Measurements from ENCODE around the gene ACYP2.

- TF ChIP-seq KLF9 (tag by site-specific recombination; IDR thresholded peaks at IDR 0.05; ENCODE audit: low read depth), result no peak
- TF ChIP-seq, protein P1, sequence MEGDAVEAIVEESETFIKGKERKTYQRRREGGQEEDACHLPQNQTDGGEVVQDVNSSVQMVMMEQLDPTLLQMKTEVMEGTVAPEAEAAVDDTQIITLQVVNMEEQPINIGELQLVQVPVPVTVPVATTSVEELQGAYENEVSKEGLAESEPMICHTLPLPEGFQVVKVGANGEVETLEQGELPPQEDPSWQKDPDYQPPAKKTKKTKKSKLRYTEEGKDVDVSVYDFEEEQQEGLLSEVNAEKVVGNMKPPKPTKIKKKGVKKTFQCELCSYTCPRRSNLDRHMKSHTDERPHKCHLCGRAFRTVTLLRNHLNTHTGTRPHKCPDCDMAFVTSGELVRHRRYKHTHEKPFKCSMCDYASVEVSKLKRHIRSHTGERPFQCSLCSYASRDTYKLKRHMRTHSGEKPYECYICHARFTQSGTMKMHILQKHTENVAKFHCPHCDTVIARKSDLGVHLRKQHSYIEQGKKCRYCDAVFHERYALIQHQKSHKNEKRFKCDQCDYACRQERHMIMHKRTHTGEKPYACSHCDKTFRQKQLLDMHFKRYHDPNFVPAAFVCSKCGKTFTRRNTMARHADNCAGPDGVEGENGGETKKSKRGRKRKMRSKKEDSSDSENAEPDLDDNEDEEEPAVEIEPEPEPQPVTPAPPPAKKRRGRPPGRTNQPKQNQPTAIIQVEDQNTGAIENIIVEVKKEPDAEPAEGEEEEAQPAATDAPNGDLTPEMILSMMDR (tag by site-specific recombination; IDR thresholded peaks at IDR 0.05), result peak; percentile 55; the same call in 1 of the 2 replicates
- TF ChIP-seq, protein P2, sequence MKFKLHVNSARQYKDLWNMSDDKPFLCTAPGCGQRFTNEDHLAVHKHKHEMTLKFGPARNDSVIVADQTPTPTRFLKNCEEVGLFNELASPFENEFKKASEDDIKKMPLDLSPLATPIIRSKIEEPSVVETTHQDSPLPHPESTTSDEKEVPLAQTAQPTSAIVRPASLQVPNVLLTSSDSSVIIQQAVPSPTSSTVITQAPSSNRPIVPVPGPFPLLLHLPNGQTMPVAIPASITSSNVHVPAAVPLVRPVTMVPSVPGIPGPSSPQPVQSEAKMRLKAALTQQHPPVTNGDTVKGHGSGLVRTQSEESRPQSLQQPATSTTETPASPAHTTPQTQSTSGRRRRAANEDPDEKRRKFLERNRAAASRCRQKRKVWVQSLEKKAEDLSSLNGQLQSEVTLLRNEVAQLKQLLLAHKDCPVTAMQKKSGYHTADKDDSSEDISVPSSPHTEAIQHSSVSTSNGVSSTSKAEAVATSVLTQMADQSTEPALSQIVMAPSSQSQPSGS (tag by site-specific recombination; IDR thresholded peaks at IDR 0.05; ENCODE audit: low read depth), result no peak
- no peak for TF ChIP-seq ZNF146 (tag by site-specific recombination; IDR thresholded peaks at IDR 0.05)
- no peak for TF ChIP-seq ZFP3 (tag by site-specific recombination; IDR thresholded peaks at IDR 0.05; ENCODE audit: low read depth)
- TF ChIP-seq, protein P3, sequence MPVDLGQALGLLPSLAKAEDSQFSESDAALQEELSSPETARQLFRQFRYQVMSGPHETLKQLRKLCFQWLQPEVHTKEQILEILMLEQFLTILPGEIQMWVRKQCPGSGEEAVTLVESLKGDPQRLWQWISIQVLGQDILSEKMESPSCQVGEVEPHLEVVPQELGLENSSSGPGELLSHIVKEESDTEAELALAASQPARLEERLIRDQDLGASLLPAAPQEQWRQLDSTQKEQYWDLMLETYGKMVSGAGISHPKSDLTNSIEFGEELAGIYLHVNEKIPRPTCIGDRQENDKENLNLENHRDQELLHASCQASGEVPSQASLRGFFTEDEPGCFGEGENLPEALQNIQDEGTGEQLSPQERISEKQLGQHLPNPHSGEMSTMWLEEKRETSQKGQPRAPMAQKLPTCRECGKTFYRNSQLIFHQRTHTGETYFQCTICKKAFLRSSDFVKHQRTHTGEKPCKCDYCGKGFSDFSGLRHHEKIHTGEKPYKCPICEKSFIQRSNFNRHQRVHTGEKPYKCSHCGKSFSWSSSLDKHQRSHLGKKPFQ (tag by site-specific recombination; IDR thresholded peaks at IDR 0.05), result no peak
- no peak for TF ChIP-seq ZBTB8A (tag by site-specific recombination; IDR thresholded peaks at IDR 0.05)
- TF ChIP-seq TCF7L2 (IDR thresholded peaks at IDR 0.05; ENCODE audit: borderline replicate concordance, low read depth, low read length), result no peak
- TF ChIP-seq, protein P4, sequence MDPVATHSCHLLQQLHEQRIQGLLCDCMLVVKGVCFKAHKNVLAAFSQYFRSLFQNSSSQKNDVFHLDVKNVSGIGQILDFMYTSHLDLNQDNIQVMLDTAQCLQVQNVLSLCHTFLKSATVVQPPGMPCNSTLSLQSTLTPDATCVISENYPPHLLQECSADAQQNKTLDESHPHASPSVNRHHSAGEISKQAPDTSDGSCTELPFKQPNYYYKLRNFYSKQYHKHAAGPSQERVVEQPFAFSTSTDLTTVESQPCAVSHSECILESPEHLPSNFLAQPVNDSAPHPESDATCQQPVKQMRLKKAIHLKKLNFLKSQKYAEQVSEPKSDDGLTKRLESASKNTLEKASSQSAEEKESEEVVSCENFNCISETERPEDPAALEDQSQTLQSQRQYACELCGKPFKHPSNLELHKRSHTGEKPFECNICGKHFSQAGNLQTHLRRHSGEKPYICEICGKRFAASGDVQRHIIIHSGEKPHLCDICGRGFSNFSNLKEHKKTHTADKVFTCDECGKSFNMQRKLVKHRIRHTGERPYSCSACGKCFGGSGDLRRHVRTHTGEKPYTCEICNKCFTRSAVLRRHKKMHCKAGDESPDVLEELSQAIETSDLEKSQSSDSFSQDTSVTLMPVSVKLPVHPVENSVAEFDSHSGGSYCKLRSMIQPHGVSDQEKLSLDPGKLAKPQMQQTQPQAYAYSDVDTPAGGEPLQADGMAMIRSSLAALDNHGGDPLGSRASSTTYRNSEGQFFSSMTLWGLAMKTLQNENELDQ (tag by site-specific recombination; IDR thresholded peaks at IDR 0.05; ENCODE audit: low read depth), result no peak
- TF ChIP-seq, protein P5, sequence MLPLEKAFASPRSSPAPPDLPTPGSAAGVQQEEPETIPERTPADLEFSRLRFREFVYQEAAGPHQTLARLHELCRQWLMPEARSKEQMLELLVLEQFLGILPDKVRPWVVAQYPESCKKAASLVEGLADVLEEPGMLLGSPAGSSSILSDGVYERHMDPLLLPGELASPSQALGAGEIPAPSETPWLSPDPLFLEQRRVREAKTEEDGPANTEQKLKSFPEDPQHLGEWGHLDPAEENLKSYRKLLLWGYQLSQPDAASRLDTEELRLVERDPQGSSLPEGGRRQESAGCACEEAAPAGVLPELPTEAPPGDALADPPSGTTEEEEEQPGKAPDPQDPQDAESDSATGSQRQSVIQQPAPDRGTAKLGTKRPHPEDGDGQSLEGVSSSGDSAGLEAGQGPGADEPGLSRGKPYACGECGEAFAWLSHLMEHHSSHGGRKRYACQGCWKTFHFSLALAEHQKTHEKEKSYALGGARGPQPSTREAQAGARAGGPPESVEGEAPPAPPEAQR (tag by site-specific recombination; IDR thresholded peaks at IDR 0.05), result no peak
- TF ChIP-seq ZNF398 (tag by site-specific recombination; IDR thresholded peaks at IDR 0.05), result no peak
- no peak for TF ChIP-seq ZBTB21 (tag by site-specific recombination; IDR thresholded peaks at IDR 0.05)
- no peak for TF ChIP-seq PRDM1 (tag by site-specific recombination; IDR thresholded peaks at IDR 0.05)
- TF ChIP-seq, protein P6, sequence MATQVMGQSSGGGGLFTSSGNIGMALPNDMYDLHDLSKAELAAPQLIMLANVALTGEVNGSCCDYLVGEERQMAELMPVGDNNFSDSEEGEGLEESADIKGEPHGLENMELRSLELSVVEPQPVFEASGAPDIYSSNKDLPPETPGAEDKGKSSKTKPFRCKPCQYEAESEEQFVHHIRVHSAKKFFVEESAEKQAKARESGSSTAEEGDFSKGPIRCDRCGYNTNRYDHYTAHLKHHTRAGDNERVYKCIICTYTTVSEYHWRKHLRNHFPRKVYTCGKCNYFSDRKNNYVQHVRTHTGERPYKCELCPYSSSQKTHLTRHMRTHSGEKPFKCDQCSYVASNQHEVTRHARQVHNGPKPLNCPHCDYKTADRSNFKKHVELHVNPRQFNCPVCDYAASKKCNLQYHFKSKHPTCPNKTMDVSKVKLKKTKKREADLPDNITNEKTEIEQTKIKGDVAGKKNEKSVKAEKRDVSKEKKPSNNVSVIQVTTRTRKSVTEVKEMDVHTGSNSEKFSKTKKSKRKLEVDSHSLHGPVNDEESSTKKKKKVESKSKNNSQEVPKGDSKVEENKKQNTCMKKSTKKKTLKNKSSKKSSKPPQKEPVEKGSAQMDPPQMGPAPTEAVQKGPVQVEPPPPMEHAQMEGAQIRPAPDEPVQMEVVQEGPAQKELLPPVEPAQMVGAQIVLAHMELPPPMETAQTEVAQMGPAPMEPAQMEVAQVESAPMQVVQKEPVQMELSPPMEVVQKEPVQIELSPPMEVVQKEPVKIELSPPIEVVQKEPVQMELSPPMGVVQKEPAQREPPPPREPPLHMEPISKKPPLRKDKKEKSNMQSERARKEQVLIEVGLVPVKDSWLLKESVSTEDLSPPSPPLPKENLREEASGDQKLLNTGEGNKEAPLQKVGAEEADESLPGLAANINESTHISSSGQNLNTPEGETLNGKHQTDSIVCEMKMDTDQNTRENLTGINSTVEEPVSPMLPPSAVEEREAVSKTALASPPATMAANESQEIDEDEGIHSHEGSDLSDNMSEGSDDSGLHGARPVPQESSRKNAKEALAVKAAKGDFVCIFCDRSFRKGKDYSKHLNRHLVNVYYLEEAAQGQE (tag by site-specific recombination; IDR thresholded peaks at IDR 0.05), result no peak
Observed at GRCh38 chr2:54176577-54176976, 61.2 kb downstream of the ACYP2 start.

All from HEK293 (cell line).